SH-SY5Y (cell line): Measurements from ENCODE around the gene WSCD1.

Experiments used
- GATA2 ChIP-seq: IDR thresholded peaks from 2 replicates; pipeline ENCODE4 v1.6.1; 2011; ENCODE audit warnings: mild to moderate bottlenecking, low read depth, low read length
- GATA3 ChIP-seq: IDR thresholded peaks from 2 replicates; pipeline ENCODE4 v1.6.1; 2011; ENCODE audit warnings: low read depth, mild to moderate bottlenecking, low read length, moderate library complexity

The WSCD1 gene

DNA sequence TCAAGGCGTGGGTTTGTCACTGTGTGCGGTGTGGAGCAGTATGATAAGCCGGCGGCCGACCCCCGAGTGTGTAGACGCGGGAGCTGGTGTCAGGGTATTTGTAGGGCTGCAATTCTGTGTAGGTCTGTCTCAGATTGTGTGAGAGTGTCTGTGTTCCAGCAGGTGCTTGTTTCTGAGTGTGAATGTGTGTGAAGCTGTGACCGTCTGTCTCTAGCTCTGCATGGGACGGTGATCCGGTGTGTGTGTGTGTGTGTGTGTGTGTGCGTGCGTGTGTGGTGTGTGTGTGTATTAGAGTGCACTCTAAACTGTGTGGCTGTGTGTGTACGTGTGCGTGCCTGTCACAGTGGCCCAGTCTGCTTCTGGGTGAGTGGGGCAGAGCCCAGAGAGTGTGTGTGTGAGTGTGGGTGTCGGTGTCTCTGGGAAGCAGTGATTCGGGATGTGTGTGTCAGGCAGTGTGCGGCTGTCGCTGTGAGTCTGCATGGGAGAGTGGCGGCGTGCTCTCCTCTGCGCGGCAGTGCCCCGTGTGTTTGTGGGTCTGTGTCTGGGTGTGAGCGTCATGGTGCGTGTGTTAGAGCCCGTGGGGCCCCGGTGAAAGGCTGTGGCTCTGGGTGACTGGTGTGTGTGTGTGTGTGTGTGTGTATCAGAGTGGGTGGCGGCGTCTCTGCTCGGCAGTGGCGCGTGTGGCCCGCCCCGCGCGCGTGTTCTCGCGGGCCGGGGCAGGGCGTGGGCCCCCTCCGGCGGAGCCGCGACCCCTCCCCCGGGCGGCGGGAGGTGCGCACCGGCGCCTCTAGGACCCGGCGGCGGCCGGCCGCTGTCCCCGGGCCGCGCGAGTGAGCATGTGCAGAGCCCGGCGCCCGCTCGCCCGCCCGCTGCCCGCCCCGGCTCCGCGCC is at the start of gene WSCD1:
TSS of gene WSCD1 (plus strand) at position 841 of the 891 bp plus-strand sequence. CDS start 10,280 bp downstream, outside the sequence.
- no peak for TF ChIP-seq GATA2
- TF ChIP-seq GATA3: no peak

- TF ChIP-seq GATA3 (no peak), GATA2 (no peak)
Observed at GRCh38 chr17:6021011-6021400, 49.2 kb upstream of the WSCD1 start.

DNA sequence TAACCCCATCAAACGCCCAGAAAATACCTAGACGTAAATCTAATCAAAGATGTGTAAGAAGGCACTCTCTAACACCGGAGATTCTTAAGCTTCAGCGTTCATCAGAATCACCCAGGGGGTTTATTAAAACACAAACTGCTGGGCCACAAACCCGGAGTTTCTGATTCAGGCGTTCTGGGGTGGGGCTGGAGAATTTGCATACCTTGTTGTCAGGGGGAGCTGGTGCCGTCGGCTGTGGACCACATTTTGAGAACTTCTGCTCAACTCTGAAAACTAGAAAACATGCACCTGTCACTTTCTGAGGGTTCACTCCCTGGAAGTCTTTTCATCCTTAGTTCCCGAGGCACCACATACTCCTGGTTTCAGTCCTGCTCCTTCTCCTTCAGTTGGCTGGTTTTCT is 48.6 kb upstream of the WSCD1 start:
- no peak for TF ChIP-seq GATA3
- no peak for TF ChIP-seq GATA2

DNA sequence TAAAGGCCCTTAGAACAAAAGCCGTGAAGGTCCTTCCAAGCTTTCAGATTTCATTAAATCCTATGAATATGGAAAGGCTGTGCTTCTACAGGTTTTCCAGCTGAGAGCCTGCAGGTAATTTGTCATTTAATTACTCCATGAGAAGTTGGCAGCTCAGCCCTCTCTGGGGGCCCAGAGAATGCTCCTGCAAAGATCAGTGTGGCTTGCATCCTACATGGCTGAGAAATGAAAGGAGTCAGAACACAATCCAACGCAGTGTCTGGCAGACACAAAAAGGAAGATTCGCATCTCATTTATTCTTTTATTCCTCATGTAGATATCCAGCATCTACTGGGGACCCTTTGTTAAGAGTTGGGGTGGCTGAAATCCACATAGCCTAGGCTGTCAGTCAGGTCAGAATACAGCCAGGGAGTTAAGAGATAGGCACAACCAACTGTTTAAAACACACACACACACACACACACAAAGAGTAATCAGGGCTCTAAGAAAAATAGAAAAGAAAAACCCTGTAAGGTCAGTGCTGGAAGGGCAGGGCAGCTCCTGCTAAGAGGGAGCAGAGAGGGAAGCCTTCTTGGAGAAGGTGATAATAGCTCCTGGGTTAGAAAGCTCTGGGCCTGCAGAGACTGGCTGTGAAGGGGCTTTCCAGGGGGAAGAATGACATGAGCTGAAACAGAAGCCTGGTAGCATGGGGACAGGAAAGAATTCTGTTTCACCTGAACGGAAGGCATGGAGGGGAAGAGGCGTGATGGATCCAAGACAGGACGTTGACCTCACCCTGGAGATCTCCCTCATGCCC is 46.9 kb upstream of the WSCD1 start:
- TF ChIP-seq GATA2 (no peak), GATA3 (no peak)

- TF ChIP-seq GATA2: no peak
Observed at GRCh38 chr17:6024576-6024975, 45.6 kb upstream of the WSCD1 start.

GRCh38 chr17:6027342-6028024 is 42.7 kb upstream of the WSCD1 start:
- no peak for TF ChIP-seq GATA3
- TF ChIP-seq GATA2: no peak

- no peak for TF ChIP-seq GATA3
- TF ChIP-seq GATA2: no peak
Observed at GRCh38 chr17:6028294-6028693, 41.9 kb upstream of the WSCD1 start.

- TF ChIP-seq GATA2: no peak
- no peak for TF ChIP-seq GATA3
Observed at GRCh38 chr17:6035801-6036394, 34.3 kb upstream of the WSCD1 start.

GRCh38 chr17:6040504-6040903 is 29.7 kb upstream of the WSCD1 start:
- TF ChIP-seq GATA3 (no peak), GATA2 (no peak)

DNA sequence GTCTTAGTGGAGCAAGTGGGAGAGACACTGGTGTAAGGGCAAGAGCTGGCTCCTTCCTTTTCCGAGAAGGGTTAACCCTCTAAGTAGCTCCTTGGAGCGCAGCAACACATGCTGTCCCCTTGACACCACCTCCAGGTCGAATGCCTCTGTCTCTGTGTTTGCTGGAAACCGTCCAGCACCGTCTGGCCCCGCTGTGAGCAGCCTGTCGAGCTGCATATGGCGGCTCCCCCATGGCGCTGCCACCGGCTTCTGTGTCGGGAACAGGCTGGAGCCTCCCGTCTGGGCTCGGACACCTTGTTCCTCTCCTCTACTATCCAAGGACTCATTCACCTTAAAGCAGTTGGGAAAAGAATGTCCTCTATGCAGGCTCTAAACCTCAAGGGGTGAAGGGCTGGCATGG is 28.9 kb upstream of the WSCD1 start:
- TF ChIP-seq GATA3 (no peak), GATA2 (no peak)

DNA sequence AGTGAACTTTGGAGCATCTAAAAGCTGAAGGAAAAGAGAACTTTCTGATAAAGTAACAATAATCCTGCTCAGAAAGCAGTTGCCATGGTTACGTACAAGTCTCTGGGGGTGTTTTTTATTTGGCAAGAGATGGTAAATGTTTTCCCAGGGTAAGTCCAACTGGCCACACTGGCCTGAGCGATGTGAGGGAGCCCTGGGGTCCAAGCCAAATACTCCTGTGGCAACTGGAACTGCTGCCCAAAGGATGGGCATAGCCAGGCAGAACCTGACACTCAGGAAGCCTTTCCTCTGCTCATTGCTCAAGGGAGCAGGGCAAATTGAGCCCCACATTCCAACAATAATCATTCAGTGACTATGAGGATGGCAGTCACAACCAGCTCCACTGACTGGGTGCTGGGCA is 26.8 kb upstream of the WSCD1 start:
- TF ChIP-seq GATA3: no peak
- no peak for TF ChIP-seq GATA2

GRCh38 chr17:6044261-6044660 is 25.9 kb upstream of the WSCD1 start:
- TF ChIP-seq GATA3 (no peak), GATA2 (no peak)

DNA sequence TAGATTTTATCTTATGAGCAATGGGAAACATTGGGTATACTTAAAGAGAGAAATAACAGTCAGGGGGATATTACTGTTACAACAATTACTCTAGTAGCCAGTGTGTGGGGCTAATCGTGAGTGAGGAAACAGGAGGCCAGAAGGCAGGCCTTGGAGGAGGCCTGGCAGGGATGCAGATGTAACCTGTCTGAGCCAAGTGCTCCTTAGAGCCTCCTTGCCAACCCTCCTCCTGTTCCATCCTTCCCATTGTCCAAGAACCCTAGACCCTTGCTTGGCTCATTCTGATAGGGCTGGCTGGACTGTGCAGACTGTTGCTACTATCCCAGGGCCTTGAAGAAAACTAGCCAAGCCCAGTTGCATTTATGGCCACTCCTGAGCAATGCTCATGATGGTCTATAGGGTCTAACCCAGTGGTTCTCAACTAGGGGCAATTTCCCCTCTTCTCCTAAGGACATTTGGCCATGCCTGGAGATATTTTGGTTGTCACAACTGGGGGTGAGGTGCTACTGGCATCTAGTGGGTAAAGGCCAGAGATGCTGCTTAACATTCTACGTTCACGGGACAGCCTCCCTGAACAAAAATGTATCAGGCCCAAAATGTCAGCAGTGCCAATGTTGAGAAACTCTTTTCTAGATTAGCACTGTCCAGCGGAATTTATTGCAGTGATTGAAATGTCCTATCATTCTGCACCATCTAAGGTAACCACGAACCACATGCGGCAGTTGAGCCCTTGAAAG is 24.4 kb upstream of the WSCD1 start:
- TF ChIP-seq GATA3 (no peak), GATA2 (no peak)
